A673 (cell line): ENCODE results near the gene MGME1. TPM values are rescaled to one million over a fixed set of nuclear protein-coding genes. Genes with fewer than 3 reads are reported as not detected.
A peak's percentile ranks its signal among the peaks of the same experiment; 100 is the strongest.

Source experiments
- BruUV-seq: library from RNA; stranded (reverse); fragments of 400-500 nt; replicated peaks from 2 replicates; lab custom pipeline; 2021; lab: Mats Ljungman, UMichigan
- CTCF ChIA-PET: fragments of 300-600 bp; sonication (Branson Sonifier 250); formaldehyde crosslinking; loops from one replicate; lab custom pipeline; 2022; ENCODE audit warnings: antibody characterized with exemption; lab: Charles Lee
- POLR2A ChIA-PET: fragments of 300-600 bp; sonication (Branson Sonifier 250); formaldehyde crosslinking; loops from one replicate; lab custom pipeline; 2022; ENCODE audit warnings: antibody characterized with exemption; ENCODE audit not compliant: low non-redundant PET; lab: Charles Lee
- DNase-seq: peaks from one replicate; pipeline ENCODE4 v3.0.0-alpha.2; 2015; ENCODE audit warnings: low spot score
- H3K27ac ChIP-seq: fragments of 200-600 bp; sonication (generic); 2 replicates; pipeline ENCODE4 v1.5.1; 2016; ENCODE audit warnings: mixed run types, low read depth, mild to moderate bottlenecking, mixed read lengths, antibody characterized with exemption, low read length; ENCODE audit not compliant: poor library complexity, severe bottlenecking
- H3K27me3 ChIP-seq: fragments of 200-600 bp; sonication (generic); replicated peaks from 2 replicates; pipeline ENCODE4 v1.6.1; 2017; ENCODE audit warnings: mixed run types, low read depth, mild to moderate bottlenecking, mixed read lengths, antibody characterized with exemption, low read length; ENCODE audit not compliant: insufficient read depth, poor library complexity
- H3K36me3 ChIP-seq: fragments of 200-600 bp; sonication (generic); 2 replicates; pipeline ENCODE4 v1.6.1; 2016; ENCODE audit warnings: mixed run types, mild to moderate bottlenecking, mixed read lengths, antibody characterized with exemption, low read length; ENCODE audit not compliant: insufficient read depth, poor library complexity, severe bottlenecking
- H3K4me1 ChIP-seq: fragments of 200-600 bp; sonication (generic); 2 replicates; pipeline ENCODE4 v1.6.1; 2017; ENCODE audit warnings: mixed run types, mild to moderate bottlenecking, mixed read lengths, antibody characterized with exemption, low read length; ENCODE audit not compliant: insufficient read depth, poor library complexity, severe bottlenecking
- H3K4me3 ChIP-seq: fragments of 200-600 bp; sonication (generic); 2 replicates; pipeline ENCODE4 v1.5.1; 2016; ENCODE audit warnings: low read depth, mixed run types, mild to moderate bottlenecking, mixed read lengths, low read length; ENCODE audit not compliant: poor library complexity, severe bottlenecking
- H3K9me3 ChIP-seq: fragments of 200-600 bp; sonication (generic); 2 replicates; pipeline ENCODE4 v1.6.1; 2016; ENCODE audit warnings: mixed run types, low read depth, mild to moderate bottlenecking, mixed read lengths, antibody characterized with exemption, low read length; ENCODE audit not compliant: poor library complexity, severe bottlenecking
- EZH2 ChIP-seq: fragments of 200-600 bp; sonication (generic); IDR thresholded peaks from 2 replicates; pipeline ENCODE4 v1.6.1; 2017; ENCODE audit warnings: borderline replicate concordance, low read depth, mild to moderate bottlenecking, mixed read lengths, antibody characterized with exemption, low read length; ENCODE audit not compliant: poor library complexity, severe bottlenecking
- intact Hi-C: fragments of 100-400 bp; cut with micrococcal nuclease; formaldehyde crosslinking; loops from one replicate; pipeline ENCODE4 v1.10.0; 2022; ENCODE audit not compliant: unreplicated experiment
- total RNA-seq: library from RNA; stranded (reverse); gene quantifications from 2 replicates; pipeline ENCODE4 v1.2.3, GENCODE V29; 2021
- TF ChIP-seq, protein P1 (sequence below): fragments of 300-800, 200-600 bp; sonication (generic); conservative IDR thresholded peaks from 2 replicates; pipeline ENCODE4 v1.5.1; 2017; ENCODE audit warnings: low read depth, mild to moderate bottlenecking, antibody characterized with exemption, low read length, moderate library complexity, mixed read lengths

Gene MGME1
- total RNA-seq, 1 experiment from 2014 or later: 41.4 TPM

DNA sequence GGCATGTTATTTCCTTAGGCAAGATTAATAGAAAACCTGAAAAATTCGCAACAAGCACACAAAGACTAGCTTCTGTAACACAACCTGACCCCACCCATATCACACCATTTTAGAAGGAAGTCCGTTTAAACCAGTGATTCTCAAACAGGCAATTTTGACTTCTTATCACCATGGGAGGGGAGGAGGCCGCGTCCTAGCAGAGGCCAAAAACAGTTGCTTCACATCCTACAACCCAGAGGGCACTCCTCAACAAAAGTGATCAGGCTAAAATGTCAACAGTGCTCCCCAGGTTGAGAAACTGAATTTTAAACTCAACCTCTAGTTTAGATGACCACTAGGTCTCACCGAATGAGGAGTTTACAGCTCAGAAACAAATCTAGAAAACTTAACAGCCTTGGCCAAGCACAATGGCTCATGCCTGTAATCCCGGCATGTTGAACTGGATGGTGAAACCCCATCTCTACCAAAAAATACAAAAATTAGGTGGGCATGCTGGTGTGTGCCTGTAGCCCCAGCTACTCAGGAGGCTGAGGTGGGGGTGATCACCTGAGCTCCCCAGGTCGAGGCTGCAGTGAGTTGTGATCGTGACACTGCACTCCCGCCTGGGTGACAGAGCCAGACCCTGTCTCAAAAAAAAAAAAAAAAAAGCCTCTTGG is 3.6 kb upstream of the MGME1 start:
- H3K9me3 ChIP-seq: no peaks in the 10 kb centered on the region
- CTCF ChIA-PET: no interaction called here
- intact Hi-C loops: loop anchor here (10.0 kb wide), 1 partner anchor 430 kb away; the partner anchor contains the start of gene BFSP1
- POLR2A ChIA-PET: interaction anchor here (0.7 kb wide), 1 partner anchor 542 kb away, joined by 9 read pairs; no protein-coding TSS in a partner anchor
- no TSS peak for BruUV-seq
- TF ChIP-seq, protein P1, sequence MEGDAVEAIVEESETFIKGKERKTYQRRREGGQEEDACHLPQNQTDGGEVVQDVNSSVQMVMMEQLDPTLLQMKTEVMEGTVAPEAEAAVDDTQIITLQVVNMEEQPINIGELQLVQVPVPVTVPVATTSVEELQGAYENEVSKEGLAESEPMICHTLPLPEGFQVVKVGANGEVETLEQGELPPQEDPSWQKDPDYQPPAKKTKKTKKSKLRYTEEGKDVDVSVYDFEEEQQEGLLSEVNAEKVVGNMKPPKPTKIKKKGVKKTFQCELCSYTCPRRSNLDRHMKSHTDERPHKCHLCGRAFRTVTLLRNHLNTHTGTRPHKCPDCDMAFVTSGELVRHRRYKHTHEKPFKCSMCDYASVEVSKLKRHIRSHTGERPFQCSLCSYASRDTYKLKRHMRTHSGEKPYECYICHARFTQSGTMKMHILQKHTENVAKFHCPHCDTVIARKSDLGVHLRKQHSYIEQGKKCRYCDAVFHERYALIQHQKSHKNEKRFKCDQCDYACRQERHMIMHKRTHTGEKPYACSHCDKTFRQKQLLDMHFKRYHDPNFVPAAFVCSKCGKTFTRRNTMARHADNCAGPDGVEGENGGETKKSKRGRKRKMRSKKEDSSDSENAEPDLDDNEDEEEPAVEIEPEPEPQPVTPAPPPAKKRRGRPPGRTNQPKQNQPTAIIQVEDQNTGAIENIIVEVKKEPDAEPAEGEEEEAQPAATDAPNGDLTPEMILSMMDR: no peak
- no peak for TF ChIP-seq EZH2
- H3K36me3 ChIP-seq: peaks cover 31% of the 10 kb centered on the region
- peak overlapping the region; percentile 75 for H3K4me3 ChIP-seq
- H3K4me1 ChIP-seq: peaks cover 53% of the 10 kb centered on the region
- no peaks in the 10 kb centered on the region for H3K27me3 ChIP-seq
- no peak for DNase-seq
- H3K27ac ChIP-seq: peak overlapping the region; percentile 99

DNA sequence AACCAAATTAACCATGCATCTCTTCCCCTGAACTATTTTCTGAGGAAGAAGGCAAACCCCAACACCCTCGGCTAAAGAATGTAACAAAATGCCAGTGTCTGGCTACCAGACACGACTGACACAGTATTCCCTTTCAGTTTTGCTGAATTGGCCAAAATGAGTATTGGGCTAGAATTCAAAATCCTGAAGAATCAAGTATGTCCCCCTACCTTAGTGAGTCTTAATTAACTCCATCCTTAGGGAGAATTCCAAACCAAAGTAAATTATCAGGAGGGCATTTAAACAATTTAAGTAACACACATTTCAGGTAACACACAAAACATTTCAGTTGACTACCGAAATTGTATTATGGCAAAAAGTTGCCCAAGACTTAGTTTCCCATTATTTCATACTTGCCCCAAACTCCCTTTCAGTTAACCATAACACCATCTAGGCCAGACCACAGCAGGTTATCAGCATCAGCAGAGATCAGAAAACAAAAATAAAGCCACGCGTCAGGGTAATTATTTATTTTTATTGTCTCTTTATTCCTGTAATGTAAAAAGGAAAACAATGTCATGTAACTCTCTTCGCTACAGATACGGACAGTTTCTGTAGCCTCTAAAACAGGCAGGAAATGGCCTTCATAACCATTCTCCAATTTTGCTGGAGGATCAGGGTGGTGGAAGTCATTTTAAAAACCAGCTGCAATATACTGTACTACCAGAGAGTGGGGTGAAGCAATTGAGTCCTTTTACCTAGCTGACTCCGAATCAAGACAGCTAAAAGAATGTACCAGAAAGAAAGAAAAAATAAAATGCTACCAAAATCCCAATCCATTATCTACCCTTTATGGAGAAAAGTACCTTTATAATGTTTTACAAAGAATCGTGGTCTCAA is 2.1 kb upstream of the MGME1 start:
- CTCF ChIA-PET: no interaction called here
- no peak for DNase-seq
- peak overlapping the region; percentile 99 for H3K27ac ChIP-seq

More for the DNA sequence above, 2.1 kb upstream of the MGME1 start:
- no peak for TF ChIP-seq EZH2
- TF ChIP-seq, protein P1: no peak; the same call in 1 of the 2 replicates
- peaks cover 39% of the 10 kb centered on the region for H3K4me1 ChIP-seq
- H3K9me3 ChIP-seq: no peaks in the 10 kb centered on the region
- H3K27me3 ChIP-seq: no peaks in the 10 kb centered on the region
- no TSS peak for BruUV-seq
- H3K36me3 ChIP-seq: peaks cover 31% of the 10 kb centered on the region
- POLR2A ChIA-PET: interaction anchor here (0.7 kb wide), 1 partner anchor 8 kb away, joined by 9 read pairs; no protein-coding TSS in a partner anchor
- peak overlapping the region; percentile 75 for H3K4me3 ChIP-seq
- intact Hi-C loops: loop anchor here (10.0 kb wide), 1 partner anchor 432 kb away; the partner anchor contains the start of gene BFSP1
